Keratinocyte (primary cell): ENCODE results near the gene TMEM87B.

Experiments used
- EZH2 ChIP-seq: IDR thresholded peaks from one replicate; pipeline ENCODE4 v1.6.1; 2012; ENCODE audit warnings: inconsistent platforms, mild to moderate bottlenecking, low read length, moderate library complexity
- TF ChIP-seq, protein P1 (sequence below), 3 experiments: IDR thresholded peaks in 1 of 3; conservative IDR thresholded peaks in 1 of 3; optimal IDR thresholded peaks in 1 of 3; 2 replicates in 2 of 3; 3 replicates in 1 of 3; pipeline versions ENCODE3 to v1.5.1; 2011; ENCODE audit warnings: low read length in 3 of 3, mild to moderate bottlenecking in 3 of 3, moderate library complexity in 2 of 3, control low read depth in 1 of 3, inconsistent platforms in 1 of 3; ENCODE audit not compliant: insufficient read depth in 2 of 3; ENCODE audit errors: extremely low read depth in 1 of 3

DNA sequence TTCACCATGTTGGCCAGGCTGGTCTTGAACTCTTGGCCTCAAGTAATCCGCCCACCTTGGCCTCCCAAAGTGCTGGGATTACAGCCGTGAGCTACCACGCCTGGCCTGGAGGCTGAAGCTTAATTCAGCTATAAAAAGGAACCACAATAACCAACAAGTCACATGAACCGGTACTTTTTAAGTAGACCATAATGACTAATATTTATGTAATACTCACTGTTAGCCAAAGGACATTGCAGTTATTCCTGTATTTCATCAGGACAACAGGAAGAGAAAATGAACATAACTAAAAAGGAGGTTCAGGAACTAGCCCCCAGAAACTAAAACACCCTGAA is 49.0 kb upstream of the TMEM87B start:
- TF ChIP-seq, protein P1, sequence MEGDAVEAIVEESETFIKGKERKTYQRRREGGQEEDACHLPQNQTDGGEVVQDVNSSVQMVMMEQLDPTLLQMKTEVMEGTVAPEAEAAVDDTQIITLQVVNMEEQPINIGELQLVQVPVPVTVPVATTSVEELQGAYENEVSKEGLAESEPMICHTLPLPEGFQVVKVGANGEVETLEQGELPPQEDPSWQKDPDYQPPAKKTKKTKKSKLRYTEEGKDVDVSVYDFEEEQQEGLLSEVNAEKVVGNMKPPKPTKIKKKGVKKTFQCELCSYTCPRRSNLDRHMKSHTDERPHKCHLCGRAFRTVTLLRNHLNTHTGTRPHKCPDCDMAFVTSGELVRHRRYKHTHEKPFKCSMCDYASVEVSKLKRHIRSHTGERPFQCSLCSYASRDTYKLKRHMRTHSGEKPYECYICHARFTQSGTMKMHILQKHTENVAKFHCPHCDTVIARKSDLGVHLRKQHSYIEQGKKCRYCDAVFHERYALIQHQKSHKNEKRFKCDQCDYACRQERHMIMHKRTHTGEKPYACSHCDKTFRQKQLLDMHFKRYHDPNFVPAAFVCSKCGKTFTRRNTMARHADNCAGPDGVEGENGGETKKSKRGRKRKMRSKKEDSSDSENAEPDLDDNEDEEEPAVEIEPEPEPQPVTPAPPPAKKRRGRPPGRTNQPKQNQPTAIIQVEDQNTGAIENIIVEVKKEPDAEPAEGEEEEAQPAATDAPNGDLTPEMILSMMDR (optimal IDR thresholded peaks at IDR 0.05 in 1 of 3, IDR thresholded peaks at IDR 0.05 in 1 of 3, conservative IDR thresholded peaks at IDR 0.05 in 1 of 3; ENCODE audit: extremely low read depth in 1 of 3, insufficient read depth in 2 of 3, low read length in 3 of 3): no peak
- no peak for TF ChIP-seq EZH2
